ENCODE results near the gene ZNF107.

DNA sequence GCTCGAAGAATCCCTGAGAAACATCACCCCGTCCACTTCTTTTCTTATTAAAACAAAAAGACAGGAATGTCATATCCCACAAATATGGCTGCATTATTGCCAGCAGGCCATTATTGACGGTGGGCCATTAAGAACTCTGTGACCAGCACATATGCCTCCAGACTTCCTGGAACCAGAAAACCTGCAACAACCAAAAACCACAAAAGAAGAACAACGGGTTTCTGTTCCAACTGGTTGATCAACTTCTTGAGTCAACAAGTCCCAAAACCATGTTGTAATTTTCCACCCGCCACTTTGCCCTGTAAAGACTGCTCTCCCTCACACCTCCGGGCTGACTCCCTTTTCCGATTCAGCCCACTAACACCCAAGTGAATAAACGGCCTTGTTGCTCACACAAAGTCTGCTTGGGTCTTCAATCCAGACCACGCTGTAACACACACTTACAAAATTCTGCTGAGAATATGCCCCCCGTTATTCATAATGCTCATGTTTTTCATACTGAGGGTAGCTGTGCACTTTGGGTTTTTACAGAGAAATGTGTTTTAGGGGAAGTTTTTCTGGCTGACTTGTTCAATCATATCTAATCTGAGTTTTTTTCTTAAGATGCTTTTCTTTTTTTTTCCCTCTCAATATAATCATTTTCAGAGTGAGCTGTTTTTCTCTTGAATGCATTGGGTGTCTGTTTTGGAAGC, 20.7 kb downstream of the ZNF107 start:
- TF ChIP-seq, protein P1, sequence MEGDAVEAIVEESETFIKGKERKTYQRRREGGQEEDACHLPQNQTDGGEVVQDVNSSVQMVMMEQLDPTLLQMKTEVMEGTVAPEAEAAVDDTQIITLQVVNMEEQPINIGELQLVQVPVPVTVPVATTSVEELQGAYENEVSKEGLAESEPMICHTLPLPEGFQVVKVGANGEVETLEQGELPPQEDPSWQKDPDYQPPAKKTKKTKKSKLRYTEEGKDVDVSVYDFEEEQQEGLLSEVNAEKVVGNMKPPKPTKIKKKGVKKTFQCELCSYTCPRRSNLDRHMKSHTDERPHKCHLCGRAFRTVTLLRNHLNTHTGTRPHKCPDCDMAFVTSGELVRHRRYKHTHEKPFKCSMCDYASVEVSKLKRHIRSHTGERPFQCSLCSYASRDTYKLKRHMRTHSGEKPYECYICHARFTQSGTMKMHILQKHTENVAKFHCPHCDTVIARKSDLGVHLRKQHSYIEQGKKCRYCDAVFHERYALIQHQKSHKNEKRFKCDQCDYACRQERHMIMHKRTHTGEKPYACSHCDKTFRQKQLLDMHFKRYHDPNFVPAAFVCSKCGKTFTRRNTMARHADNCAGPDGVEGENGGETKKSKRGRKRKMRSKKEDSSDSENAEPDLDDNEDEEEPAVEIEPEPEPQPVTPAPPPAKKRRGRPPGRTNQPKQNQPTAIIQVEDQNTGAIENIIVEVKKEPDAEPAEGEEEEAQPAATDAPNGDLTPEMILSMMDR (IDR thresholded peaks at IDR 0.05) = no peak
- peak; percentile 86 for TF ChIP-seq POLR2AphosphoS5 (IDR thresholded peaks at IDR 0.05)
